Suprapubic skin (tissue), 4 donors: ENCODE data around the gene RTN4IP1. TPM values are rescaled to one million over a fixed set of nuclear protein-coding genes. Genes with fewer than 3 reads are reported as not detected.

ENCODE experiments used
- DNase-seq, 2 donors: peaks; one replicate each; pipeline ENCODE4 v3.0.0-alpha.2; 2019; ENCODE audit warnings: low spot score in 2 of 2
- H3K27ac ChIP-seq: fragments of 200-600 bp; sonication (generic); one replicate; pipeline ENCODE4 v1.5.1; 2019
- H3K27me3 ChIP-seq: fragments of 200-600 bp; sonication (generic); one replicate; pipeline ENCODE4 v1.5.1; 2019
- H3K36me3 ChIP-seq: fragments of 200-600 bp; sonication (generic); one replicate; pipeline ENCODE4 v1.5.1; 2019
- H3K4me1 ChIP-seq: fragments of 200-600 bp; sonication (generic); one replicate; pipeline ENCODE4 v1.5.1; 2019
- H3K4me3 ChIP-seq: fragments of 200-600 bp; sonication (generic); one replicate; pipeline ENCODE4 v1.5.1; 2019; ENCODE audit warnings: mild to moderate bottlenecking
- H3K9me3 ChIP-seq: fragments of 200-600 bp; sonication (generic); one replicate; pipeline ENCODE4 v1.5.1; 2019
- CTCF ChIP-seq, 2 donors: fragments of 200-600 bp in 1 of 2; fragments of 450-650 bp in 1 of 2; sonication (generic) in 1 of 2; IDR thresholded peaks; one replicate each; pipeline ENCODE4 v1.5.1; 2016 to 2019; ENCODE audit warnings: antibody characterized with exemption in 2 of 2, mild to moderate bottlenecking in 1 of 2, moderate library complexity in 1 of 2
- EP300 ChIP-seq: sonication (generic); formaldehyde crosslinking; IDR thresholded peaks from one replicate; pipeline ENCODE4 v1.6.1; 2017; ENCODE audit warnings: antibody characterized with exemption
- POLR2A ChIP-seq, 2 donors: fragments of 450-650 bp; IDR thresholded peaks; one replicate each; pipeline ENCODE4 v1.6.1; 2017; ENCODE audit warnings: antibody characterized with exemption in 2 of 2, mild to moderate bottlenecking in 2 of 2, moderate library complexity in 2 of 2
- POLR2AphosphoS5 ChIP-seq, 3 donors: sonication (generic); formaldehyde crosslinking; IDR thresholded peaks; one replicate each; pipeline ENCODE4 v1.6.1; 2017; ENCODE audit warnings: antibody characterized with exemption in 3 of 3
- WGBS: methylation state at CpG from one replicate; pipeline ENCODE4 v1.1.5; 2018; 5-methylcytosine and 5-hydroxymethylcytosine counted together
- total RNA-seq, 4 donors: library from RNA; depleted of rRNA; stranded (reverse); fragments of >200 nt; gene quantifications; one replicate each; pipeline ENCODE4 v1.1.0, GENCODE V29; 2016

Gene RTN4IP1
- total RNA-seq, 4 donors from 2014 or later, result 1.8 to 5.3 (median 3.3) TPM

GRCh38 chr6:106620931-106621672, 8.2 kb downstream of the RTN4IP1 start:
- Histone ChIP-seq H3K9me3 (no peaks in the 10 kb centered on the region), H3K4me1 (no peaks in the 10 kb centered on the region), H3K36me3 (peaks cover 4% of the 10 kb centered on the region), H3K27me3 (no peaks in the 10 kb centered on the region), H3K4me3 (no peak overlapping the region), H3K27ac (no peak overlapping the region)
- no peak for DNase-seq
- TF ChIP-seq EP300 (no peak), POLR2A (IDR thresholded peaks at IDR 0.05) (no peak), CTCF (IDR thresholded peaks at IDR 0.05) (no peak), POLR2AphosphoS5 (IDR thresholded peaks at IDR 0.05) (no peak)
- 88% methylated on average over 3 of the region's 3 CpGs for WGBS

- 81% methylated on average over 1 of the region's 1 CpG for WGBS
- no peak overlapping the region for H3K4me3 ChIP-seq
Observed at GRCh38 chr6:106619223-106619622, 10.1 kb downstream of the RTN4IP1 start.

GRCh38 chr6:106618324-106618723, 11.0 kb downstream of the RTN4IP1 start:
- 83% methylated on average over 3 of the region's 3 CpGs for WGBS

More at GRCh38 chr6:106619223-106619622, 10.1 kb downstream of the RTN4IP1 start:
- H3K27ac ChIP-seq, result no peak overlapping the region
- H3K27me3 ChIP-seq, result no peaks in the 10 kb centered on the region
- no peaks in the 10 kb centered on the region for H3K9me3 ChIP-seq
- no peak for DNase-seq
- H3K4me1 ChIP-seq, result no peaks in the 10 kb centered on the region
- TF ChIP-seq POLR2A (IDR thresholded peaks at IDR 0.05) (no peak), EP300 (no peak), POLR2AphosphoS5 (IDR thresholded peaks at IDR 0.05) (no peak), CTCF (IDR thresholded peaks at IDR 0.05) (no peak)
- peaks cover 4% of the 10 kb centered on the region for H3K36me3 ChIP-seq

GRCh38 chr6:106617857-106618256, 11.4 kb downstream of the RTN4IP1 start:
- Histone ChIP-seq H3K27ac (no peak overlapping the region), H3K9me3 (no peaks in the 10 kb centered on the region), H3K36me3 (peaks cover 4% of the 10 kb centered on the region), H3K4me3 (no peak overlapping the region), H3K4me1 (no peaks in the 10 kb centered on the region), H3K27me3 (no peaks in the 10 kb centered on the region)
- no peak for DNase-seq
- WGBS, result 97% methylated on average over 1 of the region's 1 CpG
- no peak for TF ChIP-seq POLR2AphosphoS5 (IDR thresholded peaks at IDR 0.05)
- no peak for TF ChIP-seq CTCF (IDR thresholded peaks at IDR 0.05)
- TF ChIP-seq EP300, result no peak
- TF ChIP-seq POLR2A (IDR thresholded peaks at IDR 0.05), result no peak

More at GRCh38 chr6:106618324-106618723, 11.0 kb downstream of the RTN4IP1 start:
- Histone ChIP-seq H3K36me3 (peaks cover 4% of the 10 kb centered on the region), H3K4me1 (no peaks in the 10 kb centered on the region), H3K9me3 (no peaks in the 10 kb centered on the region), H3K27me3 (no peaks in the 10 kb centered on the region), H3K4me3 (no peak overlapping the region), H3K27ac (no peak overlapping the region)
- DNase-seq, result no peak
- TF ChIP-seq POLR2A (IDR thresholded peaks at IDR 0.05), result no peak
- TF ChIP-seq POLR2AphosphoS5 (IDR thresholded peaks at IDR 0.05), result no peak
- TF ChIP-seq EP300, result no peak

- Histone ChIP-seq H3K27me3 (no peaks in the 10 kb centered on the region), H3K36me3 (peaks cover 4% of the 10 kb centered on the region), H3K27ac (no peak overlapping the region), H3K9me3 (no peaks in the 10 kb centered on the region), H3K4me3 (no peak overlapping the region), H3K4me1 (no peaks in the 10 kb centered on the region)
- TF ChIP-seq POLR2AphosphoS5 (IDR thresholded peaks at IDR 0.05) (no peak), EP300 (no peak), CTCF (IDR thresholded peaks at IDR 0.05) (no peak), POLR2A (IDR thresholded peaks at IDR 0.05) (no peak)
- DNase-seq, result no peak
Observed at GRCh38 chr6:106617302-106617701, 12.0 kb downstream of the RTN4IP1 start.
